Parathyroid adenoma (tissue), 2 donors: ENCODE results near the gene ZFPL1.
"Not testable (repeated sequence)": the region's sequence is repeated elsewhere in the genome, so short reads cannot be mapped to it uniquely, and the experiment has no call there.

Experiments used
- H2AFZ ChIP-seq: fragments of 300-600 bp; sonication (generic); one replicate; pipeline ENCODE4 v1.7.0; 2017; ENCODE audit warnings: antibody characterized with exemption, mild to moderate bottlenecking
- H3K27ac ChIP-seq: fragments of 300-600 bp; sonication (generic); one replicate; pipeline ENCODE4 v1.7.0; 2017
- H3K27me3 ChIP-seq: fragments of 300-600 bp; sonication (generic); one replicate; pipeline ENCODE4 v1.7.0; 2017; ENCODE audit warnings: low read length; ENCODE audit not compliant: control insufficient read depth, insufficient read depth
- H3K36me3 ChIP-seq: fragments of 300-600 bp; sonication (generic); one replicate; pipeline ENCODE4 v1.7.0; 2017; ENCODE audit warnings: low read length; ENCODE audit not compliant: control insufficient read depth, insufficient read depth
- H3K4me1 ChIP-seq: fragments of 300-600 bp; sonication (generic); one replicate; pipeline ENCODE4 v1.7.0; 2017; ENCODE audit warnings: control low read depth
- H3K4me2 ChIP-seq: fragments of 300-600 bp; sonication (generic); one replicate; pipeline ENCODE4 v1.7.0; 2017; ENCODE audit warnings: low read length
- H3K4me3 ChIP-seq: fragments of 300-600 bp; sonication (generic); one replicate; pipeline ENCODE4 v1.7.0; 2017; ENCODE audit warnings: low read depth, low read length
- H3K79me2 ChIP-seq: fragments of 300-600 bp; sonication (generic); one replicate; pipeline ENCODE4 v1.7.0; 2017; ENCODE audit warnings: control low read depth
- H3K9ac ChIP-seq: fragments of 300-600 bp; sonication (generic); one replicate; pipeline ENCODE4 v1.7.0; 2017; ENCODE audit warnings: mild to moderate bottlenecking
- H3K9me3 ChIP-seq: fragments of 300-600 bp; sonication (generic); one replicate; pipeline ENCODE4 v1.7.0; 2017; ENCODE audit warnings: low read length; ENCODE audit not compliant: control insufficient read depth
- TF ChIP-seq, protein P1 (sequence below): fragments of 300-600 bp; sonication (generic); IDR thresholded peaks from one replicate; pipeline ENCODE4 v1.7.0; 2017; ENCODE audit warnings: antibody characterized with exemption, mild to moderate bottlenecking
- donor health status: primary hyperparathyroidism.

The ZFPL1 gene

GRCh38 chr11:65118097-65118837, 34.2 kb downstream of the ZFPL1 start:
- Histone ChIP-seq H3K9ac (no peak overlapping the region), H3K27me3 (no peaks in the 10 kb centered on the region), H3K4me3 (peak overlapping the region; percentile 75), H3K36me3 (no peaks in the 10 kb centered on the region), H3K27ac (peak overlapping the region; percentile 39), H3K9me3 (no peaks in the 10 kb centered on the region), H3K4me2 (no peak overlapping the region), H2AFZ (no peak overlapping the region), H3K4me1 (peaks cover 8% of the 10 kb centered on the region), H3K79me2 (peaks cover 11% of the 10 kb centered on the region)
- TF ChIP-seq, protein P1, sequence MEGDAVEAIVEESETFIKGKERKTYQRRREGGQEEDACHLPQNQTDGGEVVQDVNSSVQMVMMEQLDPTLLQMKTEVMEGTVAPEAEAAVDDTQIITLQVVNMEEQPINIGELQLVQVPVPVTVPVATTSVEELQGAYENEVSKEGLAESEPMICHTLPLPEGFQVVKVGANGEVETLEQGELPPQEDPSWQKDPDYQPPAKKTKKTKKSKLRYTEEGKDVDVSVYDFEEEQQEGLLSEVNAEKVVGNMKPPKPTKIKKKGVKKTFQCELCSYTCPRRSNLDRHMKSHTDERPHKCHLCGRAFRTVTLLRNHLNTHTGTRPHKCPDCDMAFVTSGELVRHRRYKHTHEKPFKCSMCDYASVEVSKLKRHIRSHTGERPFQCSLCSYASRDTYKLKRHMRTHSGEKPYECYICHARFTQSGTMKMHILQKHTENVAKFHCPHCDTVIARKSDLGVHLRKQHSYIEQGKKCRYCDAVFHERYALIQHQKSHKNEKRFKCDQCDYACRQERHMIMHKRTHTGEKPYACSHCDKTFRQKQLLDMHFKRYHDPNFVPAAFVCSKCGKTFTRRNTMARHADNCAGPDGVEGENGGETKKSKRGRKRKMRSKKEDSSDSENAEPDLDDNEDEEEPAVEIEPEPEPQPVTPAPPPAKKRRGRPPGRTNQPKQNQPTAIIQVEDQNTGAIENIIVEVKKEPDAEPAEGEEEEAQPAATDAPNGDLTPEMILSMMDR: no peak

DNA sequence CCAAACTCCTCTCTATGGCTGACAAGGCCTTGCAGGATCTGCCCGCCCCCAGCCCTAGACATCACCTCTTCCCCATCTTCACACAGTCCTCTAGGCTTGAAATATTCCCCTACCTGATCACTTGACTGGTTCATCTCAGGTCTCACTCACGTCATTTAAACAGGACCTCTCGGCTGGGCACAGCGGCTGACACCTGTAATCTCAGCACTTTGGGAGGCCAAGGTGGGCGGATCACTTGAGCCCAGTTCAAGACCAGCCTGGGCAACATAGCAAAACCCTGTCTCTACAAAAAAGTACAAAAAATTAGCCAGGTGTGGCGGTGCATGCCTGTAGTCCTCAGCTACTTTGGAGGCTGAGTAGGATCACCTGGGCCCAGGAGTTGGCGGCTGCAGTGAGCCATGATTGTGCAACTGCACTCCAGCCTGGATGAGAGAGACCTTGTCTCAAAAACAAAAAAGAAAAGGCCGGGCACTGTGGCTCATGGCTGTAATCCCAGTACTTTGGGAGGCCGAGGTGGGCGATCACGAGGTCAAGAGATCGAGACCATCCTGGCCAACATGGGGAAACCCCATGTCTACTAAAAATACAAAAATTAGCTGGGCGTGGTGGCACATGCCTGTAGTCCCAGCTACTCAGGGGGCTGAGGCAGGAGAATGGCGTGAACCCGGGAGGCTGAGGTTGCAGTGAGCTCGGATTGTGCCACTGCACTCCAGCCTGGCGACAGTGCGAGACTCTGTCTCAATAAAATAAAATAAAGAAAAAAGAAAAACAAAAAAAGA, 35.1 kb downstream of the ZFPL1 start:
- not testable (repeated sequence) for H3K27ac ChIP-seq, H3K4me3 ChIP-seq, H3K27me3 ChIP-seq, H3K4me1 ChIP-seq, H3K4me2 ChIP-seq, H3K36me3 ChIP-seq, H2AFZ ChIP-seq, H3K9me3 ChIP-seq, H3K9ac ChIP-seq
- H3K79me2 ChIP-seq: peaks cover 11% of the 10 kb centered on the region

GRCh38 chr11:65119670-65119995, 35.6 kb downstream of the ZFPL1 start:
- TF ChIP-seq, protein P1: no peak
- no peak overlapping the region for H3K9ac ChIP-seq
- peaks cover 8% of the 10 kb centered on the region for H3K4me1 ChIP-seq

GRCh38 chr11:65120831-65121230, 36.8 kb downstream of the ZFPL1 start:
- peak overlapping the region; percentile 91 for H3K27ac ChIP-seq

More at GRCh38 chr11:65119670-65119995, 35.6 kb downstream of the ZFPL1 start:
- Histone ChIP-seq H3K27me3 (no peaks in the 10 kb centered on the region), H3K27ac (no peak overlapping the region), H3K36me3 (no peaks in the 10 kb centered on the region), H3K79me2 (peaks cover 9% of the 10 kb centered on the region), H3K4me3 (no peak overlapping the region), H2AFZ (no peak overlapping the region), H3K4me2 (no peak overlapping the region), H3K9me3 (no peaks in the 10 kb centered on the region)

DNA sequence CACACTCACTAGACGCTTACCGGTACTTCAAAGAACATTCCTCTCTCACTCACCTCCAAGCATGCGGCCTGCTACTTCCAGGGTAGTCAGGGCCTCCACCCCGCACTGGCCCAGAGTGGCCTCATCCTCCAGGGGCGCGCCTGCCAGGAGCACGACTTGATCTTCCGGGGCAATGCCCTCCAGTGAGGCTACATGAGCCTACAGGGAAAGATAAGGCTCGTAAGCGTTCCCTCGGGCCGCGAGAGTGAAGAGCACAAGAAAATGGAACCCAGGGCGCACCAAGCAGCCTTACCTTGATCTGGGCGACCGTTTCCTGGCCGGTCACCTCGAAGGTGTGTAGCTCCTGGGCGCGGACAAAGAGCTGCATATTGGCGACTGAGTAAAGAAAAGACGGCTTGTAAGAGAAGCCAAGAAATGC, 37.4 kb downstream of the ZFPL1 start:
- Histone ChIP-seq H2AFZ (peak overlapping the region; percentile 80), H3K27ac (peak overlapping the region; percentile 91), H3K9ac (peak overlapping the region; percentile 76), H3K4me2 (peak overlapping the region; percentile 84), H3K36me3 (no peaks in the 10 kb centered on the region), H3K79me2 (peaks cover 9% of the 10 kb centered on the region), H3K9me3 (no peaks in the 10 kb centered on the region), H3K4me3 (peak overlapping the region; percentile 88), H3K27me3 (no peaks in the 10 kb centered on the region), H3K4me1 (peaks cover 6% of the 10 kb centered on the region)
- TF ChIP-seq, protein P1: no peak

More at GRCh38 chr11:65120831-65121230, 36.8 kb downstream of the ZFPL1 start:
- TF ChIP-seq, protein P1: no peak
- Histone ChIP-seq H3K27me3 (no peaks in the 10 kb centered on the region), H3K79me2 (peaks cover 9% of the 10 kb centered on the region), H2AFZ (no peak overlapping the region), H3K9ac (no peak overlapping the region), H3K9me3 (no peaks in the 10 kb centered on the region), H3K4me3 (peak overlapping the region; percentile 88), H3K36me3 (no peaks in the 10 kb centered on the region), H3K4me1 (peaks cover 8% of the 10 kb centered on the region), H3K4me2 (peak overlapping the region; percentile 84)
